GM12865 (cell line): ENCODE results near the gene MFSD6.

Experiments
- DNase-seq: peaks from one replicate; pipeline ENCODE4 v3.0.0; 2010; ENCODE audit warnings: low read depth
- H3K4me3 ChIP-seq: 2 replicates; pipeline ENCODE4 v1.5.1; 2011; ENCODE audit warnings: mild to moderate bottlenecking, low read depth, low read length, control low read depth
- CTCF ChIP-seq: IDR thresholded peaks from 2 replicates; pipeline ENCODE4 v1.5.1; 2011; ENCODE audit warnings: low read length, control low read depth, low read depth, inconsistent platforms; ENCODE audit not compliant: insufficient read depth; ENCODE audit errors: missing control alignments

Gene MFSD6

GRCh38 chr2:190458352-190459107 is 50.4 kb downstream of the MFSD6 start:
- no peak overlapping the region for H3K4me3 ChIP-seq
- no peak for DNase-seq
- no peak for TF ChIP-seq CTCF

- TF ChIP-seq CTCF, result no peak
- no peak overlapping the region for H3K4me3 ChIP-seq
- no peak for DNase-seq
Observed at GRCh38 chr2:190459881-190460280, 51.7 kb downstream of the MFSD6 start.

- no peak for TF ChIP-seq CTCF
- no peak for DNase-seq
- no peak overlapping the region for H3K4me3 ChIP-seq
Observed at GRCh38 chr2:190460487-190460886, 52.3 kb downstream of the MFSD6 start.

- H3K4me3 ChIP-seq, result no peak overlapping the region
- TF ChIP-seq CTCF, result no peak
- DNase-seq, result no peak
Observed at GRCh38 chr2:190462181-190462580, 54.0 kb downstream of the MFSD6 start.

- no peak for DNase-seq
- no peak for TF ChIP-seq CTCF
Observed at GRCh38 chr2:190462611-190463010, 54.5 kb downstream of the MFSD6 start.

GRCh38 chr2:190465060-190465459 is 56.9 kb downstream of the MFSD6 start:
- TF ChIP-seq CTCF, result no peak
- DNase-seq, result peak; percentile 52
- H3K4me3 ChIP-seq, result peak overlapping the region; percentile 29; the same call in 1 of the 2 replicates

More at GRCh38 chr2:190462611-190463010, 54.5 kb downstream of the MFSD6 start:
- H3K4me3 ChIP-seq, result no peak overlapping the region

GRCh38 chr2:190466819-190467446 is 58.8 kb downstream of the MFSD6 start:
- no peak for DNase-seq
- H3K4me3 ChIP-seq, result no peak overlapping the region
- no peak for TF ChIP-seq CTCF
